CD4-positive, alpha-beta T cell treated with Interleukin-4 for 1 hour (primary cell): ENCODE data around the gene ATRNL1.
"Not testable (repeated sequence)": the region's sequence is repeated elsewhere in the genome, so short reads cannot be mapped to it uniquely, and the experiment has no call there.

Source experiments
- DNase-seq, 2 donors: peaks; one replicate each; pipeline ENCODE4 v3.0.0-alpha.2; 2020 to 2022

Gene ATRNL1

DNA sequence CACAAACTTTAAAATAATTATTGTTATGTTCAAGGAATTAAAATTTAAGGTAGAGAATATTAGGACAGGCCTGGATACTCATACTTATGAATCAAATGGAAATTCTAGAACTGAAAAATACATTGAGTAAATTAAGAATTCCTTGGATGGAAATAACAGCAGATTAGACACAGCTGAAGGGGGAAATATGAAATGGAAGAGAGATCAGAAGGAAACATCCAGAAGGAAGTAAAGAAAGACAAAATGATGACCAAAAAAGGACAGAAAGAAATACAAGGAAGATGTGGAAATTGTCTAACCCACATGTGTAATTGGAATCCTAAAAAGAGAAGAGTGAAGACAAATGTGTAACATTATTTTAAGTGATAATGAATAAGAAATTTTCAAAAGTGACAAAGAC is 128.9 kb downstream of the ATRNL1 start:
- DNase-seq, result no peak

DNA sequence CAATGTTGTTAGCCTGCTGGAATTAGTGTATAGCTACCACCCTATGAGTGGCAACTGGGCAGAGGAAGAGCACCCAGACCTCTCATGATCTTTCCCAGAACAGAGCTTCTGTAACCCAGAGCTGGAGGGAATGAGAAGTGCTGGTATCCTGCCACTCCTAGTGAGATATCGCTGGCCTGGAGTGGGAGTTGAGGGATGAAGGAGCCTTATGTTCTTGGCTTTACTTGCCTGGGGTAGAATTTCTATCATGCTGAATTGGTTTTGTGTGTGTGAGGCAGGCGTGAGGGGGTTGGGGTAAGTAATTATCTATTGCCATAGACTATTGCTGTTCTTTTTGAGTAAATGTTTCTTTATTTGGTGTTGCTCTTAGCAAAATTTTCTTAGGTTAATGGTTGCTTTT is 146.6 kb downstream of the ATRNL1 start:
- no peak for DNase-seq

DNA sequence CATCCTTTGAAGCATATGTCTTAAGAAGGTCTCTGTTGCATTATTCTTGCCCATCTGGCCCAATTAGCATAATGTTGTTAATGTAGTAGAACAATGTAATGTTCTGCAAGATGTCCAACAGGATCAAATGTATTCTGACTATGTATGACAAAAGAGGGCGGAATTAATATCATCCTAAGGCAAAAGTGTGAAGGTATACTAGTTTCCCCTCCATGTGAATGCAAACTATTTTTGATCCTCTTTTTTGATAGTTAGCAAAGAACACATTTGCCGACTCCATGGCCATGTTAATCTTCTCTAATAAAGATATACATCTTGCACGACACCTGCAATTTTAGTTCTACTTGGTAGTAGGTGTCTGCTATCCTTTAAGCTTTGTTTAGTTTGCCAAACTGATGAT is 157.6 kb downstream of the ATRNL1 start:
- DNase-seq, result no peak

DNA sequence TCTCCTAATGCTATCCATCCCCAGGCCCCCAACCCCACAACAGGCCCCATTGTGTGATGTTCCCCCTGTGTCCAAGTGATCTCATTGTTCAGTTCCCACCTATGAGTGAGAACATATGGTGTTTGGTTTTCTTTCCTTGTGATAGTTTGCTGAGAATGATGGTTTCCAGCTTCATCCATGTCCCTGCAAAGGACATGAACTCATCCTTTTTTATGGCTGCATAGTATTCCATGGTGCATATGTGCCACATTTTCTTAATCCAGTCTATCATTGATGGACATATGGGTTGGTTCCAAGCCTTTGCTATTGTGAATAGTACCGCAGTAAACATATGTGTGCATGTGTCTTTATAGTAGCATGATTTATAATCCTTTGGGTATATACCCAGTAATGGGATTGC is 160.6 kb downstream of the ATRNL1 start:
- not testable (repeated sequence) for DNase-seq

DNA sequence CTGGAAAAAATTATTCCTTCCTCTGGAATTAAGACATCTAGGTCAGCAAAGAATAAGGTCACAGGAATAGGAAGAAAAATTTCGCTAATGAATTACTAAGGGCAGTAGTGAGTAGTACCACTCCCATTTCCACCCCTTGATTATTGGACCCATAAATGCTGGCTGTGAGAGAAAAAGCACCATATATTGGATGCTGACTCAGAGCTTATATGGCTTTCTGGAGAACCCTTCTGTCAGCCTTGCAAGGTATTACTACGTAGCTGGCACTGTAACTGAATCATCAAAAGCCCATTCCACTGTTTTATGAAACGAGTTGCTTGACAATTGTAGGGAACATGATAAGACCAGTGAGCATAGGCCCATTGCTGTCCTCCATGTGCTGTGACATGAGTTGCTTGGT is 179.3 kb downstream of the ATRNL1 start:
- no peak for DNase-seq

DNA sequence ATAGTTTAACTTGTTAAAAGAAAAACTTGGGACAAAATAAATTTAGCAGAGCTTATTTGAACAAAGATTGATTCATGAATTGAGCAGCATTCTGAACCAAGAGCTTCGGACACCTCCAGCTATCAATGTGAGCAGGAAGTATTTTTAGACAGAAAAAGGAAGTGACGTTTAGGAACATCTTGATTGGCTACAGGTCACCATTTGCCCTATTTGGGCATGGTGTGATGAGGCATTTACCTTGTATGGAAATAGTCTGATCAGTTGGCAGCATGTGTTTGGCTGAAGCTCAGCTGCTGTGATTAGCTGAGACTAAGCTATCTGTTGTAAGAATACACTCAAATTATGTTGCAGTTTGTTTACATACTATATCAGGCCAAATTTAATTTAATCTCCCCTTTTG is 185.1 kb downstream of the ATRNL1 start:
- no peak for DNase-seq

DNA sequence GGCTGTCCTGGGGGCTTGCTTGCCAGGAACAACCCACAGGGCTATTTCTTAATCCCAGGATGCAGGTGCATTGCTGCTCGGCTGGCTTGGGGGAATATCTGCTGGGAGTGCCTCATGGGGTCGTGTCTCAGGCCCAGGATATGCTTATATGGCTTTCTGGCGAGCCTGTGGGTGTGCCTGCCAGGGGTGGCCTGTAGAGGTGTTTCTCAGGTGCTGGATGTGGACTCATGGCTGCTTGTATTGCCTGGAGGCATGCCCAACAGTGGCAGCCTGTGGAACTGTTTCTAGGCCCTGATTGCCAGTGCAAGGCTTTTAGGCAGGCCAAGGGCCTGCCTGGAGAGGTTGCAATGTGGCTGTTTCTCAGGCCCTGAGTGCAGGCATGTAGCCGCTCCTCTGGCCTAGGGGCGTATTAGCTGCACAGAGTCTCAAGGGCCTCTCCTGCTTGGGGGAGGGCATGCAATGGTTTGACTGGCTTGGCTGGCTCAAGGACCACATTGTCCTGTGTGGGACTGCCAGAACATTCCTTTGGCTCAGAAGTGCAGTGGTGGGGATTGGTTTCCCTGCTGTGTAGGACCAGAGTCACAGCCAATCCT is 202.1 kb downstream of the ATRNL1 start:
- no peak for DNase-seq

DNA sequence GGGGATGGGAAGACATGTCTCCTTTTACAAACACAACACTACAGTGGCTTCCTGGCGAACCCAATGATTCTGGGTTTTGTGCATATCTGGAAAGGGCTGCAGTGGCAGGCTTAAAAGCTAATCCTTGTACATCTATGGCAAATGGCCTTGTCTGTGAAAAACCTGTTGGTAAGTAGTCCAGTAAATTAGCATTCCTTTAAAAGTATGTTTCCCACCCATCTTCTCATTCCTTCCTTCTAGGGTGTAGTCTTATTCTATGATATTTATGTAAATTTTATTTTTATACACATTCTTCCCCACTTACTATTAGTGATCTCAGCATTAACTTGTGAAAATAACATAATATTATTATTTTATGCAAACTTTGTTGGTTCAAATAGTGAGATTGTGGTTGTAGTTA is 206.9 kb downstream of the ATRNL1 start:
- DNase-seq, result no peak

DNA sequence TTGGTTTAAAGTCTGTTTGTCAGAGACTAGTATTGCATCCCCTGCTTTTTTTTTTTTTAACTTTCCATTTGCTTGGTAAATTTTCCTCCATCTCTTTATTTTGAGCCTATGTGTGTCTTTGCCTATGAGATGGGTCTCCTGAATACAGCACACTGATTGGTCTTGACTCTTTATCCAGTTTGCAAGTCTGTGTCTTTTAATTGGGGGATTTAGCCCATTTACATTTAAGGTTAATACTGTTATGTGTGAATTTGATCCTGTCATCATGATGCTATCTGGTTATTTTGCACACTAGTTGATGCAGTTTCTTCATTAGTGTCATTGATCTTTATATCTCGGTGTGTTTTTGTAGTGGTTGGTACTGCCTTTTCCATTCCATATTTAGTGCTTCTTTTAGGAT is 226.5 kb downstream of the ATRNL1 start:
- not testable (repeated sequence) for DNase-seq

DNA sequence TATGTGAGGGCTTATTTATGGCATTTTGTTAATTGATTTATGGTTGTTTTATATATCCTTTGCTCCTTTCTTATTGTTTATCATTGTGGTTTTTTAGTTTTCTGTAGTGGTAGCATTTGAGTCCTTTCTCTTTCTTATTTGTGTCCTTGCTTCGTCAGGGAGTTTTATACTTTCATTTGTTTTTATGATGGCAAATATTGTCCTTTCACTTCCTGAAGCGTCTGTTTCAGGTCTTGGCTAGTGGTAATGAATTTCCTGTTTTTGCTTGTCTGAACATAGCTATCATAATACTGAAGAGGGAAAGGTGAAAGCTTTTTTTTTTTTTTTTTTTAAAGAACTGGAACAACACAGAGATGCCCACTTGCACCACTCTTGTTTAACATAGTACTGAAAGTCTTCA is 228.2 kb downstream of the ATRNL1 start:
- DNase-seq, result no peak

DNA sequence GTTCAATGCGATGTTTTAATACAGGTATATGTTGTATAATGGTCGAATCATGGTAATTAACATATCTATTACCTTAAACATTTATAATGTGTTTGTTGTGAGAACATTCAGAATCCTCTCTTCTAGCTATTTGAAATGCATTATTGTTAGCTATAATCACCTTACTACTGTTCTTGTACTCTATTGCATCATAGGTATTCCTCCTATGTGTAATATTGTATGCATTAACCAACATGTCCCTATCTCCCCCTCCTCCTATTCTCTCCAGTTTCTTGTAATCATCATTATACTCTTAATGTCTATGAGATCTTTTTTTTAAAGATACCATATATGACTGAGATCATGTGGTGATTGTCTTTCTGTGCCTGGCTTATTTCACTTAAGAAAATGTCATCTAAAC is 235.2 kb downstream of the ATRNL1 start:
- no peak for DNase-seq

DNA sequence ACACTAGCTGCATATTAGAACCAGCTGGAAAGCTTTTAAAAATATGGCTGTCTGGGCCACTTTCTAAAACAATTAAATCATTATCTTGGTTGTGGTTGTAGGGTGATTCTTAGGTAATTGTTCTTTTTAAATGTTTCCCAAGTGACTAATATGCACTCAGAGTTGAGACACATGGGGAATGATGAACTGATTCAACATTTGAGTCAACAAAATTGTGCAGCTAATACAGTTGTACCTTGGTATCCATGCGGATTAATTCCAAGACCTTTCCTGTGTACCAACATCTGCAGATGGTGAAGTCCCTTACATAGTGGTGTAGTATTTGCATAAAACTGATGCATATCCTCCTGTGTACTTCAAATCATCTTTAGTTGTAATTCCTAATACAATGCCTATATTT is 242.2 kb downstream of the ATRNL1 start:
- no peak for DNase-seq

DNA sequence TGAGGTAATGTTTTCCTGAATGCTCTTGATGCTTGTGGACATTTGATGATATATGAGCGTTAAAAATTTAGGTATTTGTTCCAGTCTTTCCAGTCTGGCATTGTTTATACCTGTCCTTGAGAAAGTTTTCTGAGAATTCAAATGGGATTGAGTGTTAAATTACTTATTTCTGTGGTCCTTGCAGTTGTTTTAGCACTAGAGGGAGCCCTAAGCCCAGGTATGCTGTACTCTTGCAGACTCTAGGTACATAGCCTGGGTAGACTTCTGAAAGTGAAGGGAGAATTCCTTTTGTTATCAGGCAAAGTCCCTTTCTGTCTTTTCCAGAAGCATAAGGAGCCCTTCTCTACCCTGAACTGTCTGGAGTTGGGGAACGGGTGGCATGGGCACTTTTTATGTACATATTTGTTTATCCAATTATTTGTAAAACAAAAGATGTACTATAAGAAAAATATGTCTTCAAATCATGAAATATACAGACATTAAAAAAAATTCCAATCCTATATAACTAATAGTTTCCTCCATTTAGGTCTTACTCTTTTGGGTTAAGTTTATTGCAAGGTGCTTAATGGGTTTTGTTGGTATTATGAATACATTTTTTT is 262.1 kb downstream of the ATRNL1 start:
- no peak for DNase-seq

DNA sequence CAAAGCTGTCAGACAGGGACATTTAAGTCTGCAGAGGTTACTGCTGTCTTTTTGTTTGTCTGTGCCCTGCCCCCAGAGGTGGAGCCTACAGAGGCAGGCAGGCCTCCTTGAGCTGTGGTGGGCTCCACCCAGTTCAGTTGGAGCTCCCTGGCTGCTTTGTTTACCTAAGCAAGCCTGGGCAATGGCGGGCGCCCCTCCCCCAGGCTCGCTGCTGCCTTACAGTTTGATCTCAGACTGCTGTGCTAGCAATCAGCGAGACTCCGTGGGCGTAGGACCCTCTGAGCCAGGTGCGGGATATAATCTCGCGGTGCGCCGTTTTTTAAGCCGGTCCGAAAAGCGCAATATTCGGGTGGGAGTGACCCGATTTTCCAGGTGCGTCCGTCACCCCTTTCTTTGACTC is 274.8 kb downstream of the ATRNL1 start:
- DNase-seq, result not testable (repeated sequence)

DNA sequence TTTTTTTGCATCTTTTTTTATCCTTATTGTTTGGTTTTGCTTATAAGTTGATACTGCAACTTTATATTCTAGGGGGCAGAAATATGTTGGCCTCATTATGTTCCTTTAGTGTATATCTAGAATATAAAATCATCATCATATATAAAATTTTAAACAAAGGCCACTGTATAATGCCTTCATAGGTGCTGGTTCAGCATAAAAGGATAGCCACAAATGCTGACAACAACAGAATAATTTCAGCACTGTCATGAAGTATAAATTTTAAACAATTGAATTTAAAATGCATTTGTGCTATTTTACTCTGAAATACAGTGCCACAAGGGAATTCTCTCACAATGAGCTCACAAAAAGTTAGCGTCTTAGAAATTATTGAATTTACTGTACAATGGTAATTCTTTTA is 285.9 kb downstream of the ATRNL1 start:
- no peak for DNase-seq

DNA sequence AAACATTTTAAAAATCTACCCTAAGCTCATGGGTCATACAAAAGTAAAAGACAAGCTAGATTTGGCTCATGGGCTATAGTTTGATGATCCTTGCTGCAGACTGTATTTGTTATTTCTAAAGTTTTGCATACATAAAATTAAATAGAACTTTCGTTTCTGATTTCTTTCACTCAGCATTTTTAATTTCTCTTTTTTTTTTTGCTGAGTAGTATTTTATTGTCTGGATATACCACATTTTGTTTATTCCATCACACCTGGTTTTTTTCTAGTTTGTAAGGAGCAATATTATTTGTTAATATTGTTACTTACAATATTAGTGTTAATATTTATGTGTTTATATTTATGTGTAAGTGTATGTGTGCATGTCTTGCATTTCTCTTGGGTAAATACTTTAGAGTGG is 291.5 kb downstream of the ATRNL1 start:
- no peak for DNase-seq

DNA sequence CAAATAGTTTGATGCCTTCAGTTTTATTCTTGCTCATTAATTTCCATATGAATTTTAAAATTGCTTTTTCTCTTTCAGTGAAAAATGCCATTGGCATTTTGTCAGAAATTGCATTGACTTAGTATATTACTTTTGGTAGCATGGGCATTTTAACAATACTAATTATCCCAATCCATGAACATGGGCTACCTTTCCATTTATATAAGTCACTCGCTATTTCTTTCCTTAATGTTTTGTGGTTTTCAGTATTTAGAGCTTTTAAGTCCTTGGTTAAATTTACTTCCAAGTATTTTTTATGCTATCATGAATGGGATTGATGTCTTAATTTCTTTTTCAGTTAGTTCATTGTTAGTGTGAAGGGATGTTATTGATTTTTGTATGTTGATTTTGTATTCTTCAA is 297.4 kb downstream of the ATRNL1 start:
- no peak for DNase-seq

DNA sequence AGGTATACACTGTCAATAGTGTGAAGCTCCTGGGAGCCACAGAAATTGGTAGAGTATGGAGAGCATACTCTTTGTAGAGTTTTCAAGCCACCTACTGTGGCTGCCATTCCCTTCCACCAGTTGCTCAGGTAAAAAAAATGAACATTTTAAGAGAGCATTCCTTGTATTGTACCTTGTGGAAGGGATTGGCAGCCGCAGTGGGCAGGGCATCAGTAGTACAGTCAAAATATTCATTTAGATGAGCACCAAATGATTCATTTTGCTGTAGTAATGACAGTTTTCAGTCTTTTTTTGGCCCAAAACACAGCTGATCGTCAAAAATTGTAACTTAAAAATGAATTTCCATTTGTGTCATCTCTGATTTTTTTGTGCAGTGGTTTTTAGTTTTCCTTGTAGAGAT is 304.9 kb downstream of the ATRNL1 start:
- DNase-seq, result no peak

DNA sequence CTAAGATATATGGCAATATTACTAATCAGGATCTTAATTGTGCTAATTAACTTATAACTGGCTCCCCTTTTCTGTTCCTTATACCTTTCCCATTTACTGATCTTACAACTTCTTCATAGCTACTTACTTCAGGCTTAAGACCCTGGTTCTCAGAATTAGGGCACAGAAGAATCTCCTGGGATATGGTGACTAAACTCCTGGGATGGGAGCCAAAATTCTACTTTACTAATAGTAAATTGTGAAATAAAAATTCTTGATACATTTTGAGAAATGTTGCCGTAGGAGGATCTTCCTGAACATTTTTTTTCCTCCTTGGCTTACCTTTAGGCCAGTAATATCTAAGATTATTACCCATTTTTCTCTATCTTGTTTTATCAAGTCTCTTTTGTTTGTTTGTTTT is 309.5 kb downstream of the ATRNL1 start:
- no peak for DNase-seq

DNA sequence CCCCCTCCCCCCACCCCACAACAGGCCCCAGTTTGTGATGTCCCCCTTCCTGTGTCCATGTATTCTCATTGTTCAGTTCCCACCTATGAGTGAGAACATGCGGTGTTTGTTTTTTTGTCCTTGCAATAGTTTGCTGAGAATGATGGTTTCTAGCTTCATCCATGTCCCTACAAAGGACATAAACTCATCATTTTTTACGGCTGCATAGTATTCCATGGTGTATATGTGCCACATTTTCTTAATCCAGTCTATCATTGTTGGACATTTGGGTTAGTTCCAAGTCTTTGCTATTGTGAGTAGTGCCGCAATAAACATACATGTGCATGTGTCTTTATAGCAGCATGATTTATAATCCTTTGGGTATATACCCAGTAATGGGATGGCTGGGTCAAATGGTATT is 312.7 kb downstream of the ATRNL1 start:
- not testable (repeated sequence) for DNase-seq

DNA sequence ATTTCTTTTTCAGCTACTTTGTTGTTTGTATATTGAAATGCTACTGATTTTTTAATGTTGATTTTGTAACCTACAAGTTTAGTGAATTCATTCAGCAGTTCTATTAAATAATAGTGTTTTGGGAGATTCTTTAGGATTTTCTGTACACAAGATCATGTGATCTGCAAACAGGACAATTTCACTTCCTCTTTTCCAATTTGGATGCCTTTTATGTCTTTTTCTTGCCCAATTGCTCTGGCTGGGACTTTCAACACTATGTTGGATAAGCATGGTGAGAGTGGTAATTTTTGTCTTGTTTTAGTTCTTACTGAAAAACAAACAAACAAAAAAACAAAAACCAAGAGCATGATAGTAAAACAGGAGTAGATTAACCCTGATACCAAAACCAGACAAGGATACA is 316.2 kb downstream of the ATRNL1 start:
- DNase-seq, result no peak

DNA sequence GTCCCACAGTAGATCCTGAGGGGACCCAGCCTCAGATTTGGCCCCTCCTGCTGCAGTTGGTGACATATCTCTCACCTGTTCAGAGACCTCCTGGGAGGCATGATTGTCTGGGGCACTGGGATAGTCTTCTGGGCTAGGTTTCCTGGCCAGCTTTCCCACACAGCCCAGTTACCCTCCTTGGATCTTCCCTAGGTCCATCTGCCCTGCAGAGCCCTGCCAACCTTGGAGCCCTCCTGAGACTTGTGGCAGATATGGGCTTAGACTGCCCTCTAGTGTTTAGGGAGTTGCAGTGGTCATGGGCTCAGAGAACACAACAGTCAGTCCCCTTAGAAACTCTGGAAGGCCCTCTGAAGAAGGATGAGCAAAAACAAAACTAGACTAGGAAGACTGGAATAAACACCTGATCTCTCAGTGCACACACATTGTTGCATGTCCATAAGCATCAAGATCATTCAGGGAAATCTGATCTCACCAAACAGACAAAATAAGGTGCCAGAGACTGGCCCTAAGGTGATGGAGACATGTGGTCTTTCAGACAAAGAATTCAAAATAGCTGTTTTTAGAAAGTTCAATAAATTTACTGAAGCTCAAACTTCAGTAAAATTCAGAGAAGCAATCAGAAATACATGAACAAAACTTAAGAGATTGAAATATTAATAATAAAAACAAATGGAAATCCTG is 324.6 kb downstream of the ATRNL1 start:
- no peak for DNase-seq

DNA sequence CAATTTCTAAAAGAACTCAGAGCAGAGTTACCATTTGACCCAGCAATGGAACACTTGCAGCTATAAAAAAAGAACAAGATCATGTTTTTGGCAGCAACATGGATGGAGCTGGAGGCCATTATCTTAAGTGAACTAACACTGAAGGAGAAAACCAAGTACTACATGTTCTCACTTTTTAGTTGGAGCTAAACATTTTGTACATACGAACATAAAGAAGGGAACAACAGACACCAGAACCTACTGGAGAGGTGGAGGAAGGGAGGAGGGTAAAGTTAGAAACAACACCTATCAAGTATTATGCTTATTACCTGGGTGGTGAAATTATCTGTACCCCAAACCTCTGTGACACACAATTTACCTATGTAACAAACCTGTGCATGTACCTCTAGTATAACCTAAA is 329.5 kb downstream of the ATRNL1 start:
- no peak for DNase-seq

DNA sequence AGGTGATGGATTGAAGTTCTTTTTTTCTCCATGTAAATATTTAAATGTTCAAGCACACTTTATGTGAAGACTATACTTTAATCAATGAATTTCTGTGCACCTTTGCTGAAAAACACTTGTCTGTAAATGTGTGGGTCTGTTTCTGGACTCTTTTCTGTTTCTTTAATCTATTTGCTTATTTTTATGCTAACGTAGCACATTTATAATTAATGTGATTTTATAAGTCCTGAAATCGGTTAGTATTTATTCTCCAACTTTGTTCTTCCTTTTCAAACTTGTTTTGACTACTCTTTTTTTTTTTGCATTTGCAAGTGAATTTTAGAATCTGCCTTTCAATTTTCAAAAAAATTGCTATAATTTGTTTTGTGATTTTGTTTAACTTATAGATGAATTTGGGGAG is 334.4 kb downstream of the ATRNL1 start:
- DNase-seq, result no peak
